A549 (cell line): ENCODE data around the gene EYA3.

Source experiments
- BCL3 ChIP-seq: fragments of >200 bp; sonication (Bioruptor Twin); formaldehyde crosslinking; IDR thresholded peaks from 3 replicates; pipeline ENCODE4 v1.6.1; 2016
- CBX8 ChIP-seq: fragments of 200-600 bp; sonication (generic); IDR thresholded peaks from 2 replicates; pipeline ENCODE4 v1.6.1; 2016
- CEBPB ChIP-seq, 2 experiments: fragments of >200 bp in 1 of 2; sonication (Bioruptor Twin) in 1 of 2; formaldehyde crosslinking in 1 of 2; IDR thresholded peaks; 2 replicates each; pipeline ENCODE4 v1.6.1; 2012 to 2016
- CTCF ChIP-seq: fragments of >200 bp; sonication (Bioruptor Twin); formaldehyde crosslinking; IDR thresholded peaks from 3 replicates; pipeline ENCODE4 v1.5.1; 2016
- EP300 ChIP-seq, 2 experiments: fragments of >200 bp; sonication (Bioruptor Twin); formaldehyde crosslinking; IDR thresholded peaks; 2 replicates in 1 of 2; 3 replicates in 1 of 2; pipeline ENCODE4 v1.6.1; 2016 to 2017
- JUN ChIP-seq, 2 experiments: fragments of >200 bp; sonication (Bioruptor Twin); formaldehyde crosslinking; IDR thresholded peaks; 2 replicates in 1 of 2; 3 replicates in 1 of 2; pipeline ENCODE4 v1.6.1; 2016 to 2017
- MAX ChIP-seq: IDR thresholded peaks from 2 replicates; pipeline ENCODE4 v1.6.1; 2012
- RCOR1 ChIP-seq: fragments of 150-350 bp; IDR thresholded peaks from 2 replicates; pipeline ENCODE4 v1.6.1; 2014; ENCODE audit warnings: antibody characterized with exemption, low read length, low read depth
- REST ChIP-seq: fragments of 200-600 bp; sonication (generic); IDR thresholded peaks from 2 replicates; pipeline ENCODE4 v1.6.1; 2016; ENCODE audit warnings: antibody characterized with exemption, mild to moderate bottlenecking, moderate library complexity
- RFX5 ChIP-seq: fragments of 450-650 bp; IDR thresholded peaks from 2 replicates; pipeline ENCODE4 v1.7.1; 2014; ENCODE audit warnings: antibody characterized with exemption, mild to moderate bottlenecking, moderate library complexity

GRCh38 chr1:28050776-28051175 is 37.6 kb downstream of the EYA3 start:
- no peak for TF ChIP-seq MAX
- TF ChIP-seq CTCF: no peak
- no peak for TF ChIP-seq RCOR1
- TF ChIP-seq BCL3: no peak
- TF ChIP-seq EP300 (IDR thresholded peaks at IDR 0.05): no peak
- TF ChIP-seq CEBPB (IDR thresholded peaks at IDR 0.05): no peak
- TF ChIP-seq RFX5: no peak
- TF ChIP-seq CBX8: no peak
- TF ChIP-seq JUN (IDR thresholded peaks at IDR 0.05): no peak
- no peak for TF ChIP-seq REST
